ENCODE data around the gene RTP3. TPM values are rescaled to one million over a fixed set of nuclear protein-coding genes. Genes with fewer than 3 reads are reported as not detected.

RTP3 gene
- total RNA-seq, 2 experiments from 2014 or later = 0.74 to 1.3 TPM

GRCh38 chr3:46456118-46456517, 41.7 kb upstream of the RTP3 start:
- no peak overlapping the region for H3K27ac ChIP-seq (ENCODE audit: low read depth, low read length, poor library complexity, severe bottlenecking)
- DNase-seq (ENCODE audit: low spot score) = no peak
- H3K9me3 ChIP-seq (ENCODE audit: low read length) = peaks cover 5% of the 10 kb centered on the region; the same call in 1 of the 2 replicates
- no peaks in the 10 kb centered on the region for H3K9me2 ChIP-seq (ENCODE audit: insufficient read depth, low read length)
- TF ChIP-seq CTCF (conservative IDR thresholded peaks at IDR 0.05; ENCODE audit: low read length) (no peak), EZH2phosphoT487 (IDR thresholded peaks at IDR 0.05; ENCODE audit: borderline replicate concordance, low read depth, low read length) (no peak)
- no peak overlapping the region for H2AFZ ChIP-seq (ENCODE audit: low read length)
- ChIA-PET CTCF (ENCODE audit: unreplicated experiment) (no interaction called here), POLR2A (no interaction called here)
- H4K20me1 ChIP-seq (ENCODE audit: insufficient read depth, low read length) = no peaks in the 10 kb centered on the region
- no peaks in the 10 kb centered on the region for H3K79me2 ChIP-seq (ENCODE audit: insufficient read depth, low read depth, low read length)
- no peak overlapping the region for H3K4me3 ChIP-seq (ENCODE audit: low read depth, low read length, poor library complexity, severe bottlenecking)
- BruUV-seq (replicated peaks) = no TSS peak
- no peak overlapping the region for H3K4me2 ChIP-seq (ENCODE audit: low read length)
- no peaks in the 10 kb centered on the region for H3K4me1 ChIP-seq (ENCODE audit: insufficient read depth, low read length, poor library complexity, severe bottlenecking)
- no peaks in the 10 kb centered on the region for H3K36me3 ChIP-seq (ENCODE audit: insufficient read depth, low read length)
- intact Hi-C loops (cut with micrococcal nuclease; ENCODE audit: unreplicated experiment) = no loop called here

- TF ChIP-seq EZH2phosphoT487 (IDR thresholded peaks at IDR 0.05; ENCODE audit: borderline replicate concordance, low read depth, low read length) (no peak), CTCF (conservative IDR thresholded peaks at IDR 0.05; ENCODE audit: low read length) (no peak)
- ChIA-PET POLR2A (no interaction called here), CTCF (ENCODE audit: unreplicated experiment) (no interaction called here)
- Histone ChIP-seq H3K9me2 (ENCODE audit: insufficient read depth, low read length) (no peaks in the 10 kb centered on the region), H3K27ac (ENCODE audit: low read depth, low read length, poor library complexity, severe bottlenecking) (no peak overlapping the region), H3K4me2 (ENCODE audit: low read length) (no peak overlapping the region), H3K79me2 (ENCODE audit: insufficient read depth, low read depth, low read length) (no peaks in the 10 kb centered on the region), H3K4me1 (ENCODE audit: insufficient read depth, low read length, poor library complexity, severe bottlenecking) (no peaks in the 10 kb centered on the region), H4K20me1 (ENCODE audit: insufficient read depth, low read length) (no peaks in the 10 kb centered on the region), H3K4me3 (ENCODE audit: low read depth, low read length, poor library complexity, severe bottlenecking) (no peak overlapping the region), H3K36me3 (ENCODE audit: insufficient read depth, low read length) (no peaks in the 10 kb centered on the region), H3K9me3 (ENCODE audit: low read length) (peaks cover 6% of the 10 kb centered on the region; the same call in 1 of the 2 replicates), H2AFZ (ENCODE audit: low read length) (no peak overlapping the region)
- no peak for DNase-seq (ENCODE audit: low spot score)
- intact Hi-C loops (cut with micrococcal nuclease; ENCODE audit: unreplicated experiment) = no loop called here
- BruUV-seq (replicated peaks) = no TSS peak
Observed at GRCh38 chr3:46460051-46460450, 37.7 kb upstream of the RTP3 start.

- H3K36me3 ChIP-seq (ENCODE audit: insufficient read depth, low read length) = no peaks in the 10 kb centered on the region
- no peak overlapping the region for H2AFZ ChIP-seq (ENCODE audit: low read length)
- no peaks in the 10 kb centered on the region for H3K79me2 ChIP-seq (ENCODE audit: insufficient read depth, low read depth, low read length)
- intact Hi-C loops (cut with micrococcal nuclease; ENCODE audit: unreplicated experiment) = no loop called here
- no peak for DNase-seq (ENCODE audit: low spot score)
- H3K4me3 ChIP-seq (ENCODE audit: low read depth, low read length, poor library complexity, severe bottlenecking) = no peak overlapping the region
- no peak for TF ChIP-seq EZH2phosphoT487 (IDR thresholded peaks at IDR 0.05; ENCODE audit: borderline replicate concordance, low read depth, low read length)
- peak; percentile 34; the same call in 1 of the 2 replicates for TF ChIP-seq CTCF (conservative IDR thresholded peaks at IDR 0.05; ENCODE audit: low read length)
- CTCF ChIA-PET (ENCODE audit: unreplicated experiment) = interaction anchor here (1.0 kb wide), 1 partner anchor 26 kb away, joined by 4 read pairs; no protein-coding TSS in a partner anchor
- POLR2A ChIA-PET = interaction anchor here (1.2 kb wide), 1 partner anchor 13 kb away, joined by 3 read pairs; no protein-coding TSS in a partner anchor
- no peak overlapping the region for H3K27ac ChIP-seq (ENCODE audit: low read depth, low read length, poor library complexity, severe bottlenecking)
- no TSS peak for BruUV-seq (replicated peaks)
- H3K4me1 ChIP-seq (ENCODE audit: insufficient read depth, low read length, poor library complexity, severe bottlenecking) = no peaks in the 10 kb centered on the region
- H4K20me1 ChIP-seq (ENCODE audit: insufficient read depth, low read length) = no peaks in the 10 kb centered on the region
- peaks cover 6% of the 10 kb centered on the region; the same call in 1 of the 2 replicates for H3K9me3 ChIP-seq (ENCODE audit: low read length)
- H3K9me2 ChIP-seq (ENCODE audit: insufficient read depth, low read length) = no peaks in the 10 kb centered on the region
- H3K4me2 ChIP-seq (ENCODE audit: low read length) = no peak overlapping the region
Observed at GRCh38 chr3:46462111-46462510, 35.7 kb upstream of the RTP3 start.

All from OCI-LY7 (cell line).